Esophagus squamous epithelium (tissue), 4 donors: ENCODE measurements around the gene BCAR1.

Experiments
- CTCF ChIP-seq, 6 experiments: fragments of 450-650 bp in 4 of 6; fragments of 200-600 bp in 2 of 6; sonication (generic) in 2 of 6; IDR thresholded peaks; one replicate each; pipeline ENCODE4 v1.5.1; 2016 to 2019; ENCODE audit warnings: antibody characterized with exemption in 6 of 6, mild to moderate bottlenecking in 4 of 6, moderate library complexity in 4 of 6
- POLR2A ChIP-seq, 4 donors: fragments of 450-650 bp; IDR thresholded peaks; one replicate each; pipeline ENCODE4 v1.6.1; 2017; ENCODE audit warnings: antibody characterized with exemption in 4 of 4, mild to moderate bottlenecking in 4 of 4, moderate library complexity in 3 of 4

DNA sequence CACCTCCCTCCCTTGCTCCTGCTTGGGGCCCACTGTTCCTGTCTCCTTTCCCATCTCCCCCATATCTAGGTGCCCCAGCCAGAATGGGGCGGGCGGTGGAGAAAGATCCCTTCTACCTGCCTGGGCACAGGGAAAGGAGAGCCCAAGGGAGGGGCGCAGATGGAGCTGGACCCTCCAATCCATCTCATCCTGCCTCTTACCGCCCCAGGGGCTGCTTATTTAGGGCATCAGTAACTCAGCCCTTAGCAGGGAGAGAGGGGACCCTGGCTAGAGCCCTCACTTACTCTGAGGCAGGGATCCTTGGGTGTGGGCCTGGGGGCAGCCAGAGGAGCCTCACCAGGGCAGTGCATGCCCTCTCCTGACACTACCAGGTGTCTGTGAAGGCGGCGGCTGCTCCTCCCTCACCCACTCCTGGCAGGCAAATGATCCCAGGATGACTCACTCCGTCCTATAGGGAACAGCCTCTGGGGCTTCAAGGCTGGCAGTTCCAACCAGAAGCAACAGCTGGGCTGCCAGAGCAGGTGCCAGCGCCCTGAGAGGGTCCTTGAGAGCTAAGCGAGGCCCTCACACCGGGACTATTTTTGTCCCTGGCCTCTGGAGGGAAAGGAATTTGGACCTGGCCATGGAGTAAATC is 16.3 kb upstream of the BCAR1 start:
- TF ChIP-seq POLR2A (IDR thresholded peaks at IDR 0.05) (peak in 1 of 4 donors; percentile 35), CTCF (IDR thresholded peaks at IDR 0.05) (no peak)
